ENCODE results near the gene RASSF7.

RASSF7 gene

GRCh38 chr11:551596-551995 is 9.2 kb upstream of the RASSF7 start:
- no peak for DNase-seq (ENCODE audit: low read depth)

GRCh38 chr11:553083-553987 is 7.4 kb upstream of the RASSF7 start:
- DNase-seq (ENCODE audit: low read depth), result no peak

GRCh38 chr11:553988-554340 is 6.8 kb upstream of the RASSF7 start:
- no peak for DNase-seq (ENCODE audit: low read depth)

DNA sequence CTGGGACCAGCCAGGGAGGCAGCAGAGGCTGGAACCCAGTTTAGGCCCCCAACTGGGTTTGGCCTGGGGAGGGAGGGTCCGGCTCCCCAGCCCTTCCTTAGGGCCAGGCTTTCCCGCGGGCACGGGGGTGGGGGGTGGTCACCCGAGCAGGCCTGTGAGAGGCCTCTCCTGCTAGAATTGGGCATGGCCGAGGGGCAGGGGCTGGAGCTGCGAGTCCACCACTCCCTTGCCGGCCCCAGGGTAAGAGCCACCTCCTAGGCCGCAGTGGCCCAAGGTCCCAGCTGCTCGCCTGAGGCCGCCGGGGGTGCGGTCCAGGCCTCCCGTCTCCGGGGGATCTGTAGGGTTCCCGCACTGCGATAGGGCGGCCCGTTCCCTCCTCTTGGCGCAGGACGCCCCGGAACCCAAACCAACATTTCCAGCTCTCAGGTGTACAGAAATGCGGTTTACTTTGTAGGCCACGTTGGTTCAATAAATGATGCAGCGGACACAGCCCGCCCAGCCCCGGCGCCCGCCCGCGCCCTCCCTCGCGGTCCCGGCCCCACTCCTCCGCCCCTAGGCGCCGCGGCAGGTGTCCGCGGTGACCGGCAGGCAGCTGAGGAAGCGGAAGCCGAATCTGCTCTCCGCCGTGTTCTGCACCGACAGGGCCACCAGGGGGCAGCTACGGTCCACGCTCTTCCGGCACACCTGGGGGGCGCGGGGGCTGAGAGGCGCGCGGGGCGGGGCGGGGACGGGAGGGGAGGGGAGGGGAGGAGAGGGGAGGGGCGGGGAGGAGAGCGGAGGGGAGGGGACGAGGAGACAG is 6.1 kb upstream of the RASSF7 start:
- peak; percentile 63 for DNase-seq (ENCODE audit: low read depth)

GRCh38 chr11:555227-555779 is 5.5 kb upstream of the RASSF7 start:
- no peak for DNase-seq (ENCODE audit: low read depth)

GRCh38 chr11:555780-556661 is 4.7 kb upstream of the RASSF7 start:
- DNase-seq (ENCODE audit: low read depth), result no peak

DNA sequence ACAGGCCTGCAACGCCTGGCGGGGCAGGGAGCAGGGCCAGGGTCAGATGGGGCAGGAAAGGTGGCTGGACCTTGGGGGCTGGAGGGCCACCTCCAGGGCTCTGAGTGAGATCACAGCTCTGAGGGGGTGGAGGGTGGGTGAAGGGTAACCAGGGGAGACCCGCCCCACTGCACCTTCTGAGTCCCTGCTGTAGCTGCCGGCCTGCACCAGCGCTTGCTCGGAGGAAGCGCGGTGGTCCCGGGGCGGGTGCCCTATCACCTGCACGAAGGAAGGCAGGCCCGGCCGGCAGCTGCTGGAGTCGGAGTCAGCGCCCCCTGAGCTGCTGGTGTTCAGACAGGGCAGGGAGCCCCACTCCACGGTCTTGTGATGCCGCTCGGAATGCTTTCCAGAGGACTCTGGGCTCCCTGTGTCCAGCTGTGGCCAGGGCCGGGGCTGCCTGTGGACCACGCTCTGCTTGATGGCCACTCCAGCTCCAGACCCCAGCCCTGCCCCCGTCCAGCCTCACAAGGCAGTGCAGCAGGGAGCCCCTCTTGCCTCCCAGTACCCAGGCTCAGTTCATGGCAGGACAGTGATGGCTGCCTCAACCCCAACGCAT is 4.0 kb upstream of the RASSF7 start:
- no peak for DNase-seq (ENCODE audit: low read depth)

- DNase-seq (ENCODE audit: low read depth), result no peak
These were observed 3.2 kb upstream of the RASSF7 start for GRCh38 chr11:557328-558132.

DNA sequence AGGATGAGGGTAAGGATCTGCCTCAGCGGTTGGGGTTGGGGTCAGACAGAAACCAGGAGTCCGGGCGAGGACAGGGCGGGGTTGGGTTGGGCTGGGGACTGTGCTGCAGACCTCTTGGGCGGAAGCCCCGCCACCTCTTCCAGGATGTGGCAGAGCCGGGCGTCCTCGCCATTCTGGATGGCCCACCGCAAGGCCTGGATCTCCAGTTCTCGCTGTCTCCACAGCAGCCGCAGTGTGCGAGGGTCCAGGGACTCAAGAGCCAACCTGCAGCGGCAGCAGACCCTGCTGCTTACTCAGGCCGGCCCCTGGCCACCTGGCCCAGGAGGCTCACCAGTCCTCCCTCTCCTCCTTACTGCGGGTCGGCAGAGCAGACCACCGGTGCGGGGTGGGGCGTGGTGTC is 2.3 kb upstream of the RASSF7 start:
- no peak for DNase-seq (ENCODE audit: low read depth)

DNA sequence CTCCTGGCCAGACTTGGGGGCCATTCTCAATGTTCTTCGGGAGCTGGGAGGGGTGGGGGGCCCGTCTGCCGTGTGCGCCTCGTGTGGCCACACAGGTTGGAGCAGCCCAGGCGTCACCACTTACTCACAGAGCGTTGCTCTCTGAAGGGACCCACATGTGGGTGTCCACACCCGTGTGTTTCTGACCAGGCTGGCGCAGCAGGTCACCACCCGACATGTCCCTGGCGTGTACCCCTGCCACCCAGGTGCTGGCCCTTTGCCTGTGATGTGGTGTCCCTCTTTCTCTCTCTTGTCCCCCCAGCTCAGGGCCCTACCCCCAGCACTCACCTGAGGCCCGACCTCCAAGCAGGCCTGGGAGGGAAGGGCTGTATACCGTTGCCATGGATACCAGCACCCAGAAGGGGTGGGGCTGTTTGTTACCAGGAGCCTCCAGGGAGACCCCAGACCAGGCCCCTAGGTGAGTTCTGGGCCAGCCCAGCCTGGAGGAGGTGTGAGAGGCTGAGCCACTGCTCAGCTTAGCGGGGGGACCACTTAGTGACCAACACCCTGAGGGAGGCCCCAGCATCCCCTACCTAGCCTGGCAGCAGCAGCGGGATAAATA is 1.6 kb upstream of the RASSF7 start:
- no peak for DNase-seq (ENCODE audit: low read depth)

DNA sequence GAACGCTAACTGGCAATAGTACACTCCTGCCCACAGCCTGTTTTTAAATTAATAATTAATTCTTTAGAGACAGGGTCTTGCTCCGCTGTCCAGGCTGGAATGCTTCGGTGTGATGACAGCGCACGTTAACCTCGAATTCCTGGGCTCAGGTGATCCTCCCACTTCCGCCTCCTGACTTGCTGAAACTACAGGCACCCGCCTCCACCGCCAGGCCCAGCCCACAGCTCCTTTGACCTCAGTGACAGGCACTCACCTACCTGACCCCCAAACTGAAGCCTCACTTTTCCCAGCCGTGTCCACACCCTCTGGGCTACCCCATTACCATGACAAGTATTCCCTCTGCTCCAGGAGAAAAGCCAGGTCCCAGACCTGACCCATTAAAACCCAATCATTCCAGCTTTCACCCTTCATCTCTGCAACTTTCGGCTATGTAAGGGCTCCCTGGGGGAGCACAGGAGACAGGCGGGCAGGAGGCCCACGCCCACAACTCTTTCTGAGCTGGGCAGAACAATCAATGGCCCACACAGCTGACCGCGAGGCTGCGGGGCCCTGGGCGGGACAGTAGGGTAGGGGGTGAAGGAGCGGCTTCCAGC is 962 bp upstream of the RASSF7 start:
- no peak for DNase-seq (ENCODE audit: low read depth)

DNA sequence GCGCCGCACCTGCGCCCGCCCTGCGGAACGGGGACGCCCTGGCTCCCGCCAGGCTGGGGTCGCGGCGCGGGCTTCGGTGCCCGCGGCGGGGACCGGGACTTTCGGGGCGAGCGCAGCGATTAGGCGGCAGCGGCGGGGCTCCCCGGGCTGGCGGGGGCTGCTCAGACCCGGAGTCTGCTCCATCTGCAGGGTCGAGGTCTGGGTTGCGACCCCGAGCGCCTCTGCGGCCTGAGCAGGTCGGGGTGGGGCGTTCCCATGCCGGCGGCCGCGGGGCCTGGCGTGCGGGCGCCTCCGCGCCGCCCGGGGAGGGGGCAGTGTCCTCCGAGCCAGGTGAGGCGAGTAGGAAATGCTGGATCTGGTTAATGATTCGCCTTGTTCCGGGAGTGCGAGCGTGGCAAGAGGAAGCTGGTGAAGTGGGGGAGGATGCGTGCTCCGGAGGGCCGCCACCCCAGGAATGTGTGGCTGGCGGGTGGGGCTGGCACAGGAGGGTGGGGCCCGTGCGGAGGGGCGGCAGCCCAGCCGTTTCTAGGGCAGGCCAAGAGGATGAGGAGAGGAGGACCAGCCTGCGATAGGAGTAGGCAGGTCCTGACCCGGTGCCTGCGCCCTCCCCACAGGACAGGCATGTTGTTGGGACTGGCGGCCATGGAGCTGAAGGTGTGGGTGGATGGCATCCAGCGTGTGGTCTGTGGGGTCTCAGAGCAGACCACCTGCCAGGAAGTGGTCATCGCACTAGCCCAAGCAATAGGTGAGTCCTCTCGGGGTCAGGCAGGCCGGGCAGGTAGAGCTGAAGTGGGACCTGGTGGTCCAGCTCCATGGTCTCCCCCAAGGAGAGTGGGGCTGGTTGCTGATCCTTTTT is 606 bp downstream of the RASSF7 start:
- DNase-seq (ENCODE audit: low read depth), result no peak

- no peak for DNase-seq (ENCODE audit: low read depth)
These were observed 1.4 kb downstream of the RASSF7 start for GRCh38 chr11:562046-562645.

DNA sequence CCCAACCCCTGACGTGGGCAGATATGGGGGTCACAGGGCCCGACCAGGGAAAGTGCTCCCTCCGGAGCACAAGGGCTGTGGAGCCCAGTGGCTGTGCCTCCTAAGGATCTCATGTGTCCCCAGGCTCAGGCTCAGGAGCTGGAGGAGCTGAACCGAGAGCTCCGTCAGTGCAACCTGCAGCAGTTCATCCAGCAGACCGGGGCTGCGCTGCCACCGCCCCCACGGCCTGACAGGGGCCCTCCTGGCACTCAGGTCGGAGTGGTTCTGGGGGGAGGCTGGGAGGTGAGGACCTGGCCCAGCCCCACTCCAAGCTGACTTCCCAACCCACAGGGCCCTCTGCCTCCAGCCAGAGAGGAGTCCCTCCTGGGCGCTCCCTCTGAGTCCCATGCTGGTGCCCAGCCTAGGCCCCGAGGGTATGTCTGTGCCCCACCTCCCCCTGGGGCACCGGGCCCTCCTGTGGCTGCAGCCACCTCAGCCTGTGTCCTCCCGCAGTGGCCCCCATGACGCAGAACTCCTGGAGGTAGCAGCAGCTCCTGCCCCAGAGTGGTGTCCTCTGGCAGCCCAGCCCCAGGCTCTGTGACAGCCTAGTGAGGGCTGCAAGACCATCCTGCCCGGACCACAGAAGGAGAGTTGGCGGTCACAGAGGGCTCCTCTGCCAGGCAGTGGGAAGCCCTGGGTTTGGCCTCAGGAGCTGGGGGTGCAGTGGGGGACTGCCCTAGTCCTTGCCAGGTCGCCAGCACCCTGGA is 2.5 kb downstream of the RASSF7 start:
- no peak for DNase-seq (ENCODE audit: low read depth)

GRCh38 chr11:563812-564578 is 3.2 kb downstream of the RASSF7 start:
- no peak for DNase-seq (ENCODE audit: low read depth)

GRCh38 chr11:565921-566509 is 5.2 kb downstream of the RASSF7 start:
- DNase-seq (ENCODE audit: low read depth), result no peak
